DMS 273 treated with DMSO at 0.1 percent for 48 hours (cell line): ENCODE measurements around the gene REV3L.
"Not testable (repeated sequence)": the region's sequence is repeated elsewhere in the genome, so short reads cannot be mapped to it uniquely, and the experiment has no call there.

Experiments used
- DNase-seq: peaks from one replicate; lab custom pipeline; 2025; lab: John Stamatoyannopoulos, UW

REV3L gene

GRCh38 chr6:111300938-111301800 is 181.8 kb downstream of the REV3L start:
- not testable (repeated sequence) for DNase-seq

- no peak for DNase-seq
Observed at GRCh38 chr6:111297776-111298175, 185.2 kb downstream of the REV3L start.

- no peak for DNase-seq
Observed at GRCh38 chr6:111294374-111294967, 188.5 kb downstream of the REV3L start.

- DNase-seq, result no peak
Observed at GRCh38 chr6:111291336-111292259, 191.4 kb downstream of the REV3L start.

GRCh38 chr6:111290689-111291335 is 192.2 kb downstream of the REV3L start:
- DNase-seq, result not testable (repeated sequence)

GRCh38 chr6:111284356-111284755 is 198.7 kb downstream of the REV3L start:
- DNase-seq, result not testable (repeated sequence)

GRCh38 chr6:111283707-111284106 is 199.3 kb downstream of the REV3L start:
- DNase-seq, result no peak

- no peak for DNase-seq
Observed at GRCh38 chr6:111282515-111282914, 200.5 kb downstream of the REV3L start.

- DNase-seq, result no peak
Observed at GRCh38 chr6:111280445-111280955, 202.5 kb downstream of the REV3L start.

- DNase-seq, result no peak
Observed at GRCh38 chr6:111278731-111279130, 204.3 kb downstream of the REV3L start.

GRCh38 chr6:111277819-111278218 is 205.2 kb downstream of the REV3L start:
- no peak for DNase-seq

- no peak for DNase-seq
Observed at GRCh38 chr6:111276736-111277135, 206.3 kb downstream of the REV3L start.

GRCh38 chr6:111276335-111276734 is 206.7 kb downstream of the REV3L start:
- DNase-seq, result no peak

GRCh38 chr6:111274593-111275217 is 208.3 kb downstream of the REV3L start:
- DNase-seq, result no peak

- no peak for DNase-seq
Observed at GRCh38 chr6:111270121-111270520, 212.9 kb downstream of the REV3L start.

- no peak for DNase-seq
Observed at GRCh38 chr6:111269401-111269970, 213.5 kb downstream of the REV3L start.

GRCh38 chr6:111267764-111268333 is 215.2 kb downstream of the REV3L start:
- no peak for DNase-seq

GRCh38 chr6:111266276-111266675 is 216.7 kb downstream of the REV3L start:
- DNase-seq, result no peak

- DNase-seq, result no peak
Observed at GRCh38 chr6:111265842-111266241, 217.2 kb downstream of the REV3L start.

GRCh38 chr6:111263837-111264236 is 219.2 kb downstream of the REV3L start:
- DNase-seq, result no peak
